Mesenchymal stem cell (in vitro differentiated cells and primary cell): ENCODE measurements around the gene PKHD1.

Experiments used
- DNase-seq: peaks from one replicate; pipeline ENCODE4 v3.0.0-alpha.2; 2013
- H2AFZ ChIP-seq: one replicate; pipeline ENCODE4 v1.6.1; 2013; ENCODE audit warnings: low read depth, mild to moderate bottlenecking, control low read depth, inconsistent platforms, low read length, moderate library complexity
- H2AK5ac ChIP-seq: 2 replicates; pipeline ENCODE4 v1.6.1; 2013; ENCODE audit warnings: low read length, moderate library complexity, mild to moderate bottlenecking, inconsistent platforms; ENCODE audit not compliant: severe bottlenecking
- H2BK120ac ChIP-seq: one replicate; pipeline ENCODE4 v1.6.1; 2013; ENCODE audit warnings: low read depth, mild to moderate bottlenecking, inconsistent platforms, low read length, moderate library complexity
- H2BK12ac ChIP-seq, 2 experiments: one replicate each; pipeline ENCODE4 v1.6.1; 2013; ENCODE audit warnings: inconsistent platforms in 2 of 2, low read length in 2 of 2, mild to moderate bottlenecking in 2 of 2, moderate library complexity in 2 of 2, control low read depth in 1 of 2
- H2BK15ac ChIP-seq: one replicate; pipeline ENCODE4 v1.6.1; 2013; ENCODE audit warnings: mild to moderate bottlenecking, low read depth, inconsistent platforms; ENCODE audit not compliant: poor library complexity, severe bottlenecking
- H2BK5ac ChIP-seq: 2 replicates; pipeline ENCODE4 v1.6.1; 2013; ENCODE audit warnings: low read depth, mild to moderate bottlenecking, low read length, control low read depth, inconsistent platforms; ENCODE audit not compliant: poor library complexity, severe bottlenecking
- H3K14ac ChIP-seq, 2 experiments: one replicate each; pipeline ENCODE4 v1.6.1; 2013; ENCODE audit warnings: inconsistent platforms in 2 of 2, low read length in 2 of 2, control low read depth in 1 of 2, mild to moderate bottlenecking in 1 of 2, moderate library complexity in 1 of 2
- H3K18ac ChIP-seq, 2 experiments: one replicate each; pipeline ENCODE4 v1.6.1; 2013; ENCODE audit warnings: inconsistent platforms in 2 of 2, low read length in 2 of 2, control low read depth in 1 of 2, low read depth in 1 of 2, mild to moderate bottlenecking in 1 of 2
- H3K23ac ChIP-seq, 2 experiments: one replicate each; pipeline ENCODE4 v1.6.1; 2013; ENCODE audit warnings: inconsistent platforms in 2 of 2, low read length in 2 of 2, mild to moderate bottlenecking in 2 of 2, moderate library complexity in 2 of 2, control low read depth in 1 of 2
- H3K27ac ChIP-seq: 2 replicates; pipeline ENCODE4 v1.5.1; 2013; ENCODE audit warnings: mild to moderate bottlenecking, moderate library complexity, low read length, control low read depth, inconsistent platforms; ENCODE audit not compliant: poor library complexity, severe bottlenecking
- H3K27me3 ChIP-seq, 2 experiments: 2 replicates each; pipeline versions ENCODE4 v1.6.1 to v1.7.0; 2013; ENCODE audit warnings: low read length in 2 of 2, mild to moderate bottlenecking in 2 of 2, moderate library complexity in 2 of 2, control low read depth in 1 of 2, inconsistent platforms in 1 of 2; ENCODE audit not compliant: control insufficient read depth in 1 of 2, insufficient read depth in 1 of 2
- H3K36me3 ChIP-seq, 2 experiments: 2 replicates each; pipeline versions ENCODE4 v1.6.1 to v1.7.0; 2013; ENCODE audit warnings: low read length in 2 of 2, control low read depth in 1 of 2, inconsistent platforms in 1 of 2, low read depth in 1 of 2, mild to moderate bottlenecking in 1 of 2; ENCODE audit not compliant: insufficient read depth in 2 of 2, control insufficient read depth in 1 of 2
- H3K4ac ChIP-seq, 2 experiments: one replicate each; pipeline ENCODE4 v1.6.1; 2013; ENCODE audit warnings: inconsistent platforms in 2 of 2, low read length in 2 of 2, mild to moderate bottlenecking in 2 of 2, moderate library complexity in 2 of 2, control low read depth in 1 of 2, low read depth in 1 of 2
- H3K4me1 ChIP-seq: 2 replicates; pipeline ENCODE4 v1.6.1; 2013; ENCODE audit warnings: low read depth, low read length, control low read depth; ENCODE audit not compliant: control insufficient read depth, insufficient read depth
- H3K4me2 ChIP-seq: 2 replicates; pipeline ENCODE4 v1.6.1; 2013; ENCODE audit warnings: low read length, mild to moderate bottlenecking, inconsistent platforms; ENCODE audit not compliant: poor library complexity, severe bottlenecking
- H3K4me3 ChIP-seq, 2 experiments: 2 replicates each; pipeline versions ENCODE4 v1.5.1 to v1.7.0; 2013; ENCODE audit warnings: low read length in 2 of 2, mild to moderate bottlenecking in 2 of 2, control low read depth in 1 of 2, low read depth in 1 of 2; ENCODE audit not compliant: insufficient read depth in 1 of 2
- H3K79me1 ChIP-seq: replicated peaks from 2 replicates; pipeline ENCODE4 v1.6.1; 2013; ENCODE audit warnings: mild to moderate bottlenecking, control low read depth, low read length, inconsistent platforms; ENCODE audit not compliant: poor library complexity, severe bottlenecking
- H3K9ac ChIP-seq: 2 replicates; pipeline ENCODE4 v1.7.0; 2013; ENCODE audit warnings: mild to moderate bottlenecking, low read length, moderate library complexity
- H3K9me3 ChIP-seq: 2 replicates; pipeline ENCODE4 v1.7.0; 2013; ENCODE audit warnings: mild to moderate bottlenecking, low read length; ENCODE audit not compliant: control insufficient read depth
- H4K8ac ChIP-seq: one replicate; pipeline ENCODE4 v1.6.1; 2013; ENCODE audit warnings: inconsistent platforms, mild to moderate bottlenecking, low read length, moderate library complexity
- H4K91ac ChIP-seq: one replicate; pipeline ENCODE4 v1.6.1; 2013; ENCODE audit warnings: mild to moderate bottlenecking, low read length, inconsistent platforms
- WGBS: methylation state at CpG from one replicate; pipeline ENCODE4 v1.1.7; 2013; ENCODE audit warnings: mixed read lengths; 5-methylcytosine and 5-hydroxymethylcytosine counted together

PKHD1 gene

GRCh38 chr6:52102405-52102804 lies 15.0 kb upstream of the PKHD1 start:
- no peak for DNase-seq
- no peak overlapping the region for H2BK15ac ChIP-seq
- H3K79me1 ChIP-seq: no peaks in the 10 kb centered on the region
- no peak overlapping the region for H3K18ac ChIP-seq
- H3K9ac ChIP-seq: no peak overlapping the region
- no peak overlapping the region for H2BK120ac ChIP-seq
- H3K4me2 ChIP-seq: no peak overlapping the region
- no peak overlapping the region for H3K4me3 ChIP-seq
- H3K14ac ChIP-seq: peak overlapping the region in 1 of 2 experiments; percentile 56
- no peaks in the 10 kb centered on the region for H3K9me3 ChIP-seq
- no peak overlapping the region for H4K8ac ChIP-seq
- H2BK5ac ChIP-seq: no peak overlapping the region
- H3K27me3 ChIP-seq: peaks cover 12 to 20% of the 10 kb centered on the region in 2 experiments
- H3K4me1 ChIP-seq: peaks cover 2% of the 10 kb centered on the region
- H2AK5ac ChIP-seq: no peak overlapping the region
- no peak overlapping the region for H2BK12ac ChIP-seq
- no peaks in the 10 kb centered on the region for H3K36me3 ChIP-seq
- no peak overlapping the region for H3K23ac ChIP-seq
- H3K4ac ChIP-seq: no peak overlapping the region
- no peak overlapping the region for H3K27ac ChIP-seq
- H2AFZ ChIP-seq: no peak overlapping the region
- 25% methylated on average over 1 of the region's 1 CpG for WGBS
- H4K91ac ChIP-seq: no peak overlapping the region

- Histone ChIP-seq H3K18ac (no peak overlapping the region), H3K27ac (no peak overlapping the region), H3K4me1 (peaks cover 2% of the 10 kb centered on the region), H2BK120ac (no peak overlapping the region), H4K8ac (no peak overlapping the region), H3K14ac (no peak overlapping the region), H3K23ac (no peak overlapping the region), H3K4me2 (no peak overlapping the region), H2BK12ac (no peak overlapping the region), H3K79me1 (no peaks in the 10 kb centered on the region), H3K36me3 (no peaks in the 10 kb centered on the region), H3K9ac (no peak overlapping the region), H2AFZ (no peak overlapping the region), H3K4ac (no peak overlapping the region), H3K9me3 (no peaks in the 10 kb centered on the region), H4K91ac (no peak overlapping the region), H2AK5ac (no peak overlapping the region), H2BK5ac (no peak overlapping the region), H3K27me3 (peaks cover 12 to 20% of the 10 kb centered on the region in 2 experiments), H3K4me3 (no peak overlapping the region), H2BK15ac (no peak overlapping the region)
- whole genome bisulfite sequencing: 88% methylated on average over 1 of the region's 1 CpG
- no peak for DNase-seq
These were observed 11.3 kb upstream of the PKHD1 start for GRCh38 chr6:52098721-52099120.

- H2BK15ac ChIP-seq: no peak overlapping the region
- H3K4me1 ChIP-seq: peaks cover 12% of the 10 kb centered on the region
- no peak overlapping the region for H2AK5ac ChIP-seq
- no peak overlapping the region for H4K8ac ChIP-seq
- no peaks in the 10 kb centered on the region for H3K9me3 ChIP-seq
- H3K36me3 ChIP-seq: no peaks in the 10 kb centered on the region
- no peak overlapping the region for H2AFZ ChIP-seq
- H3K79me1 ChIP-seq: no peaks in the 10 kb centered on the region
- H3K23ac ChIP-seq: no peak overlapping the region
- 54% methylated on average over 2 of the region's 2 CpGs for WGBS
- H3K9ac ChIP-seq: no peak overlapping the region
- H3K4me3 ChIP-seq: no peak overlapping the region
- no peak overlapping the region for H3K14ac ChIP-seq
- no peak overlapping the region for H3K27ac ChIP-seq
- H2BK5ac ChIP-seq: no peak overlapping the region
- no peak overlapping the region for H2BK12ac ChIP-seq
- H3K4me2 ChIP-seq: no peak overlapping the region
- no peak overlapping the region for H2BK120ac ChIP-seq
- H3K4ac ChIP-seq: no peak overlapping the region
- no peak for DNase-seq
- no peak overlapping the region for H3K18ac ChIP-seq
- H4K91ac ChIP-seq: no peak overlapping the region
- H3K27me3 ChIP-seq: no peaks in the 10 kb centered on the region
These were observed 2.4 kb upstream of the PKHD1 start for GRCh38 chr6:52089758-52090348.

GRCh38 chr6:52086741-52087140 lies 672 bp downstream of the PKHD1 start:
- Histone ChIP-seq H2BK120ac (no peak overlapping the region), H4K91ac (no peak overlapping the region), H4K8ac (no peak overlapping the region), H2BK12ac (no peak overlapping the region), H3K27me3 (no peaks in the 10 kb centered on the region), H3K79me1 (peaks cover 1% of the 10 kb centered on the region), H2BK15ac (no peak overlapping the region), H3K4ac (no peak overlapping the region), H2AK5ac (no peak overlapping the region), H3K4me1 (peaks cover 12% of the 10 kb centered on the region), H3K4me2 (no peak overlapping the region), H3K9ac (no peak overlapping the region), H2BK5ac (no peak overlapping the region), H3K4me3 (no peak overlapping the region), H3K14ac (no peak overlapping the region), H3K9me3 (no peaks in the 10 kb centered on the region), H3K18ac (no peak overlapping the region), H2AFZ (no peak overlapping the region), H3K27ac (peak overlapping the region; percentile 39), H3K36me3 (no peaks in the 10 kb centered on the region), H3K23ac (no peak overlapping the region)
- DNase-seq: no peak
- WGBS: 84% methylated on average over 4 of the region's 5 CpGs
